Bronchial epithelial cell (primary cell): ENCODE results near the gene GPC5. TPM values are rescaled to one million over a fixed set of nuclear protein-coding genes. Genes with fewer than 3 reads are reported as not detected.

Source experiments
- DNase-seq: peaks from one replicate; pipeline ENCODE4 v3.0.0-alpha.2; 2010; ENCODE audit warnings: low read depth
- FAIRE-seq: peaks from 2 replicates; lab custom pipeline; 2011; peaks lifted over from hg19 to GRCh38; lab: Jason Lieb, UNC
- H3K27me3 ChIP-seq: 2 replicates; pipeline ENCODE4 v1.5.1; 2011; ENCODE audit warnings: low read length; ENCODE audit not compliant: control insufficient read depth, insufficient read depth
- H3K36me3 ChIP-seq: 2 replicates; pipeline ENCODE4 v1.5.1; 2011; ENCODE audit warnings: low read length; ENCODE audit not compliant: control insufficient read depth, insufficient read depth
- H3K4me3 ChIP-seq: 2 replicates; pipeline ENCODE4 v1.5.1; 2011; ENCODE audit warnings: mild to moderate bottlenecking, low read depth, low read length, control low read depth
- CTCF ChIP-seq: IDR thresholded peaks from 2 replicates; pipeline ENCODE4 v1.5.1; 2011; ENCODE audit warnings: mild to moderate bottlenecking, moderate library complexity, low read length, control low read depth, inconsistent platforms; ENCODE audit not compliant: insufficient read depth, severe bottlenecking
- total RNA-seq: library from RNA; depleted of rRNA; stranded (reverse); fragments of >200 nt; gene quantifications from 2 replicates; pipeline ENCODE4 v1.2.1, GENCODE V29; 2014

GPC5 gene
- total RNA-seq, 1 donor from 2014 or later = 1.8 TPM

GRCh38 chr13:91725646-91726045, 327.2 kb downstream of the GPC5 start:
- FAIRE-seq (no peak), DNase-seq (no peak)
- no peaks in the 10 kb centered on the region for H3K27me3 ChIP-seq
- TF ChIP-seq CTCF = no peak
- H3K4me3 ChIP-seq = no peak overlapping the region
- H3K36me3 ChIP-seq = no peaks in the 10 kb centered on the region

GRCh38 chr13:91726671-91727070, 328.2 kb downstream of the GPC5 start:
- no peak for DNase-seq

GRCh38 chr13:91729859-91730258, 331.4 kb downstream of the GPC5 start:
- FAIRE-seq = no peak
- DNase-seq = no peak
- no peak for TF ChIP-seq CTCF
- no peaks in the 10 kb centered on the region for H3K36me3 ChIP-seq
- no peak overlapping the region for H3K4me3 ChIP-seq
- H3K27me3 ChIP-seq = no peaks in the 10 kb centered on the region

More at GRCh38 chr13:91726671-91727070, 328.2 kb downstream of the GPC5 start:
- no peak for FAIRE-seq
- no peaks in the 10 kb centered on the region for H3K27me3 ChIP-seq
- no peak overlapping the region for H3K4me3 ChIP-seq
- H3K36me3 ChIP-seq = no peaks in the 10 kb centered on the region
- TF ChIP-seq CTCF = no peak

GRCh38 chr13:91739751-91740150, 341.3 kb downstream of the GPC5 start:
- no peak for FAIRE-seq
- Histone ChIP-seq H3K4me3 (no peak overlapping the region), H3K27me3 (no peaks in the 10 kb centered on the region), H3K36me3 (no peaks in the 10 kb centered on the region)
- no peak for TF ChIP-seq CTCF
- DNase-seq = no peak

- Histone ChIP-seq H3K36me3 (no peaks in the 10 kb centered on the region), H3K27me3 (no peaks in the 10 kb centered on the region), H3K4me3 (no peak overlapping the region)
- FAIRE-seq = no peak
- TF ChIP-seq CTCF = no peak
- no peak for DNase-seq
These were observed 342.3 kb downstream of the GPC5 start for GRCh38 chr13:91740756-91741155.

- no peak for TF ChIP-seq CTCF
- no peaks in the 10 kb centered on the region for H3K36me3 ChIP-seq
- no peaks in the 10 kb centered on the region for H3K27me3 ChIP-seq
- FAIRE-seq (no peak), DNase-seq (no peak)
- no peak overlapping the region for H3K4me3 ChIP-seq
These were observed 343.5 kb downstream of the GPC5 start for GRCh38 chr13:91741925-91742324.
